HG03521 (cell line): Measurements from ENCODE around the gene TANGO6.
"Not testable (repeated sequence)": the region's sequence is repeated elsewhere in the genome, so short reads cannot be mapped to it uniquely, and the experiment has no call there.

Experiments used
- ATAC-seq: cut with Tn5 transposase; IDR thresholded peaks from one replicate; pipeline ENCODE4 v1.9.1; 2021; ENCODE audit warnings: mild to moderate bottlenecking, moderate library complexity; ENCODE audit not compliant: unreplicated experiment

TANGO6 gene

DNA sequence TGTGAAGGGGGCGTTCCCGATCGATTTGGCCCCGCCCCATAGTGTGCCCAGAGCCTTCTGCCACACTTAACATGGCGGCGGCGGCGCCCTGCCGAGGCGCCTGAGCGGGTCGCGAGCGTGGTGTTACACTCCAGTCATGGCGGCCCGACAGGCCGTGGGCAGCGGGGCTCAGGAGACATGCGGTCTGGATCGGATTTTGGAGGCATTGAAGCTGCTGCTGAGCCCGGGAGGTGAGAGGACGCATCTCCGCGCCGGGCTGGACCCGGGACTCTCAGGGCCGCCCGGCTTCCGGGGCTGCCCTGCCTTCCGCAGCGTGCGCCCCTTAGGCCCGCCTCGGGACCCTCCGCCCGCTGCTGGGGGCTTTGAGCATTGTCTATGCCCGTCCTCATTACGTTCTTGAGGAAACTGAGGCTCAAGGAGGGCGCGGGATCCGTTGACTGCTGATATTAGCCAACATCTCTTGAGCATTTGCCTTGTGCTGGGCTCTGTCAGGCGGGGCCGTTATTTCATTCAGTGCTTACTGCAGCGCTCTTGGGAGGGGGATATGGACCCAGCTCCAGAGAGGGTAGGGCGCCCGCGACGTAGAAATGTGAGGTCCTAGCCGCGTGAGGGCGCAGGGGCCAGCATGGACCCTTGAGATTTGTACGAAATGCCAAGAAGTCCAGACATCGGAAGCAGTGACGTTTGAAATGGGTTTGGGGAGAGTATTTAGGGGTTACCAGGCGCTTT, at the start of gene TANGO6:
Gene TANGO6 (plus strand): TSS at position 50 of the 729 bp plus-strand sequence. CDS start 87 bp downstream, at position 137.
- ATAC-seq: peak; percentile 96

DNA sequence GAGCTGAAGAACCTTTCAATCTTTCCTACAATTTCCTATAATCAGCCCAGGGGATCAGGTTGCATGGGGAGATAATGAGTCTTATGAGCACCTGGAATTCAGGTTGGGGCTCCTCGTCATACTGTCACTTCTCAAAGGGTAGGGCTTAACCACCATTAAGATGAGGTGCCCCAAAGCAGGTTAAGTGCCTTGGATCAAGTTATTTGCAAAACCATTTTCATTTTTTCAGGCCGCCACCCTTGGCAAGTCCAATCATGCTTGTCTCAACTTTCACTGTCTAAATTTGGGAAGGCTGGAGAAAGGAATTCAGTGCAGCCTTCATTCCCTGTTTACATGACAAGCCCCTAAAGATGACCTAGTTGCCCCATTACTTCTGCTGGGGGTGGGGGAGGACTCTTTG, 44.9 kb upstream of the TANGO6 start:
- no peak for ATAC-seq

DNA sequence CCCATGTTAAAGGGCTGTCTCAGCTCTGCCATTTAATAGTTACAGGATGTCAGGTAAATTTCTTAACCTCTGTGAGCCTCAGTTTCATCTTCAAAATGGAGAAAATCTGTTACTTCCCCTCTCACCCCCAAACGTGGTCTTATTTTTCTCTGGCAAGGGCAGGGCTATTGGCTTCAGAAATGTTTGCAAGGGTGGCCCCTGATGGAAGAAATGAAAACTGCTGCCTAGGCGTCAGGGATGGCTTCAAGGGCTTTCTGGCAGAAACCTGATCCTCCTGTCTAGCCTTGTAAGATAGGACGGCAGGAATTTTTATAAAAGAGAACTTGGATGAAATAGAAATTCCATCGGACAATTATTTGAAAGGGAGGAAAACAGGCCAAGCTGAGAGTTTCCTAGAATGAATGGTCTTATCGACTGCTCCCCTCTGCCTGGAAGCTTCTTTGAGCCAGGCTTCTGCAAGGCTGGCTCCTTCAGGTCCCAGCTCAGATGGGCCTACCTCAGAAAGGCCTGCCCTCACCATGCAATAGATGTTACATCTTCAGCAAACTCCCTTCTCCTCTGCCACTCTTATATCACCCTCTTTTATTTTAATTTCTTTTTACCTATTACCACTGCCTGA, 43.0 kb upstream of the TANGO6 start:
- ATAC-seq: peak; percentile 70

DNA sequence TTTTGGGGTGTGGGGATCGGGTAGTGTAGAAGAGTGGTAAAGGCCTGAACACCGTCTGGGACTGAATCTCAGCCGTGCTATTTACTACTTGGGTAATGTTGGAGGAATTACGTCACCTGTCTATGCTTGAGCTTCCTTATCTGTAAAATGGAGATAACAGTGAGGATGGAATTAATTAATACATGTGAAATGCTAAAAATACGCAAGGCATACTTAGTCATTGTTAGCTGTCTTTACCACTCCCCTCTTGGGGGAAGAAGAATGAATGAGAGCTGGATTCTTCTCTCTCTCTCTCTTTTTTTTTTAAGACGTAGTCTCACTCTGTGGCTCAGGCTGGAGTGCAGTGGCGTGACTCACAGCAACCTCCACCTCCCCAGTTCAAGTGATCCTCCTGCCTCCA, 41.1 kb upstream of the TANGO6 start:
- no peak for ATAC-seq

DNA sequence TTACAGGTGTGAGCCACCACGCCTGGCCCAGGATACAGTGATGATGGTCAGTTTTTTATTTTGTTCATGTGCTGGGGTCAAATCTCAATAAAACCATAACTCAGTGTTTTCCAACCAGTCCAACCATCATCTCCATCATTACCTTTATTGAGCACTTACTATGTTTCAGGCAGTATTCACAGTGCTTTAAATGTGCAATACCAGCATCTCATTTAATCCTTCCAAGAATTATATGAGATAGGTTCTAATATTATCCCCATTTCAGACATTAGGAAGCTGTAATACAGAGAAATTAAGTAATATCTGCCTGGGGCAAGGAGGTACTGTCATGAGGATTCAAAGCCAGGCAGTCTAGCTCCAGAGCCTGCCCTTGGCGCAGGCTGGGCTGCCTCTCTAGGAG, 36.9 kb upstream of the TANGO6 start:
- ATAC-seq: no peak

DNA sequence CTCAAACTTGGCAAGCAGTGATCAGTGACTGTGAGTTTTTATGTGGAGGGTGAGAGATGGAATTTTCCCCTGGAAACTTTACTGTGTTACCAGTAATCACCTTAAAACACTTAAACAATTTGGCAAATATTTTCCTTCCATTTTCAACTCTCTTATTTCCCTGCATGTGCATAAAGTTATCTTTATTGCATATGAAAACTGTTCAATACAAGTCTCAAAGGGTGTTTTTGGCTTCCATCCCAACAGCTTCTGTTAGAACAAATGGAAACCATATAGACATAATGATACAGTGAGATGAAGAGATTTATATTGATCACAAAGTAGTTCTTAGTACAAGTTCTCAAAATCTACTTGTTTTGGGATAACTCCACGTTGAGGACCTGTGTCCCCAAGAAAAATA, 36.4 kb upstream of the TANGO6 start:
- ATAC-seq: no peak

DNA sequence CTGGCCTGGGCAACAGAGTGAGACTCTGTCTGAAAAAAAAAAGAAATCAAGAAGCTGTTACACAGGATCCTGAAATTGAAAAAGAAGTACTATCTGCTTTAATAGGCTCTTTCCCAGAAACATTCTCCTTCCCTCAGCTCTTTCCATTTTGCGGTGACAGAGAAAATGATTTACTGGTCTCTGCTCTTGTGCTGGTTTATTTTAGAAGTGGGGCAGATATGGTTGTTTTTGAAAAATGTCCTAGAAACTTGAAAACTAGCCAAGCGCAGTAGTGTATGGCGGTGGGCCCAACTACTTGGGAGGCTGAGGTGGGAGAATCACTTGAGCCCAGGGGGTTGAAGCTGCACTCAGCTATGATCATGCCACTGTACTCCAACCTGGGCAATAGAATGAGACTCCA, 28.8 kb upstream of the TANGO6 start:
- no peak for ATAC-seq

DNA sequence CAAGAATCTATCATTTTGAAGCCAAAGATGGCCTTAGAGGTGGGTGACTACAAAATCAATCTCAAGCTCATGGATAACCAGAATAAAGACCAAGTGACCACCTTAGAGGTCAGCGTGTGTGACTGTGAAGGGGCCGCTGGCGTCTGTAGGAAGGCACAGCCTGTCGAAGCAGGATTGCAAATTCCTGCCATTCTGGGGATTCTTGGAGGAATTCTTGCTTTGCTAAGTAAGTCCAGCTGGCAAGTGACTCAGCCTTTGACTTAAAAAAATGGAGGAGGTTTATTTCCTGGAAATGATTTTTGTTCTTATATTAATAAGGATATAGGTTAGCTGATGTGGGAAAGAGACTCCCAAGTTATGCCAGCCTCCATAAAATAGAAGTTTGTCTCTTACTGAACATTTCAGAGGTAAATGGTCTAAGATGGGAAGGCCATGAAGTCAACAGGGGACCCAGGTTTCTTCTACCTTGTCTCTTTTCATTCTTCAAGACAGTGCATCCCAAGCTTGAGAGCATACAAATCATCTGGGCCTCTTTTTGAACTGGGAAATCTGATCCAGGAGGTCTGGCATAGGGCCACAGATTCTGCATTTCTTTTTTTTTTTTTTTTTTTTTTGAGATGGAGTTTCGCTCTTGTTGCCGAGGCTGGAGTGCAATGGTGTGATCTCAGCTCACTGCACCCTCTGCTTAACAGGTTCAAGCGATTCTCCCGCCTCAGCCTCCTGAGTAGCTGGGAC, 19.8 kb upstream of the TANGO6 start:
- ATAC-seq: no peak

DNA sequence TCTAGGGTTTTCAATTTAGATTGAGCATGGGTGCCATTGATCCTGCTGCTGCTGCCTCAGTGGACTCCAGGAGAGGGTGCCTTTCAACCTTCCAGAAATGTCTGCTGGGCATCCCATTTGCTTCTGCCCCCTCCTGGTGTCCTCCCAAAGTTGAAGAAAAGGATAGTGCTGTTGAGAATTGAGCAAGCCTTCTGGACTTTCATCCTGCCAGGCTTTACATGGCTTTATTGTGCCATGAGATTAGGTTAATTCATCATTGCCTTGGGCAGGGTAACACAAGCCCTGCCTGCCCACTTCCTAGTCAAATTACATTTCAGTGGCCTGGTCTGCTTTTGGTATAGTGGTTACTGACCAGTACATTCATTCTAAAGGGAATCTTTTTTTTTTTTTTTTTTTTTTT, 17.9 kb upstream of the TANGO6 start:
- no peak for ATAC-seq

DNA sequence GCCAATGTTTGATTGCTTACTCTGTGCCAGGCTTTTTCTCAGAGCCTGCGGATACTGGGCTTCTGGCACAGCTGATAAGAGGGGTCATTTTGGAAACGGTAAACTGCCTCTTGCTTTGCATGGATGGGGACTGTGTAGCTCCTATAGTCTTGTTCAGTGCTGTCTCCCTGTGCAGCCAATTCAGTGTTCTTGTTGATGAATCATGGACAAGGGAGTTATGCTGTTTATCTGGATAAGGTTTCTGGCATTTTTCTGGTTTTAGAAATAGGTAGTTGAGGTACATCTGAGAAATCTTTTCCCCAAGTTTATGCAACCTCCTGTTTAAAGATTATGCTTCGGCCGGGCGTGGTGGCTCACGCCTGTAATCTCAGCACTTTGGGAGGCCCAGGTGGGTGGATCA, 16.7 kb upstream of the TANGO6 start:
- no peak for ATAC-seq

DNA sequence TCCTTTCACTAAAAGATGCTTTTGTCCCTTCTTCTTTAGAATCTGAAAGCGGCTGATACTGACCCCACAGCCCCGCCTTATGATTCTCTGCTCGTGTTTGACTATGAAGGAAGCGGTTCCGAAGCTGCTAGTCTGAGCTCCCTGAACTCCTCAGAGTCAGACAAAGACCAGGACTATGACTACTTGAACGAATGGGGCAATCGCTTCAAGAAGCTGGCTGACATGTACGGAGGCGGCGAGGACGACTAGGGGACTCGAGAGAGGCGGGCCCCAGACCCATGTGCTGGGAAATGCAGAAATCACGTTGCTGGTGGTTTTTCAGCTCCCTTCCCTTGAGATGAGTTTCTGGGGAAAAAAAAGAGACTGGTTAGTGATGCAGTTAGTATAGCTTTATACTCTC, 10.1 kb upstream of the TANGO6 start:
- ATAC-seq: no peak

DNA sequence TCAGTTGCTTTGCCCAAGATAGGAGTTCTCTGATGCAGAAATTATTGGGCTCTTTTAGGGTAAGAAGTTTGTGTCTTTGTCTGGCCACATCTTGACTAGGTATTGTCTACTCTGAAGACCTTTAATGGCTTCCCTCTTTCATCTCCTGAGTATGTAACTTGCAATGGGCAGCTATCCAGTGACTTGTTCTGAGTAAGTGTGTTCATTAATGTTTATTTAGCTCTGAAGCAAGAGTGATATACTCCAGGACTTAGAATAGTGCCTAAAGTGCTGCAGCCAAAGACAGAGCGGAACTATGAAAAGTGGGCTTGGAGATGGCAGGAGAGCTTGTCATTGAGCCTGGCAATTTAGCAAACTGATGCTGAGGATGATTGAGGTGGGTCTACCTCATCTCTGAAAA, 8.8 kb upstream of the TANGO6 start:
- ATAC-seq: no peak

DNA sequence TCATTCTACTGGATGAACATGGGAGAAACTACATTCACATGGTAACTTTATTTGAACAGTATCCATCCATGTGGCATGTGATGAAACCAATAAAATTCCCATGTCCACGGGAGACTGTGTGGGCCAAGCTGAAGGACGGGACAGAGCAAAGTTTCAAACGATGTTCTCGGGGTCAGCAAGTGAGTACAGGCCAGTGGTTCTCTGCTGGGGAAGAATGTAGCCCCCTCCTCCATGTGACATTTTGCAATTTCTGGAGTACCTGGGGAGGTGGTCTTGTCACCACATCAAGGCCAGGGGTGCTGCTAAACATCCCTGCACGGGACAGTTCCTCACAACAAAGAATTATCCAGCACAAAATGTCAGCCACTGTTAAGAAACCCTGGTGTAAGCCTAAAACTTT, 7.4 kb upstream of the TANGO6 start:
- no peak for ATAC-seq

DNA sequence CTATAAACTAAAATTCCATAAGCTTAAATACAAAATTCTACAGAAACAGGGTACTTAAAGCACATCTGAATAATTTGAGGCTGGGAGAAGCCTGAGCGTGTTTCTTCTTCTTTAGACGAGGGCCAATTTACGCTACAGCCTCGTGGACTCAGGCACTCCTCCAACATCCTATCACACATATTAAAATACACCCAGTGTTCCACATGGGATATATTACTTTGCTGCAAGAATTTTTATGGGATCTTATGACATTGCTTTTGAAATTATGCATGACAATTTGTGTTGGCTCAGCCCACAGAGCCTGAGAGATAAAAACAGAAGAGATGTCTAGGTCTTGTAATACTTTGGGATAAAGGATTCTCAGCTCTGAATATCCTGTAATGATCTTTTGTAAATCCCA, 3.5 kb upstream of the TANGO6 start:
- no peak for ATAC-seq

DNA sequence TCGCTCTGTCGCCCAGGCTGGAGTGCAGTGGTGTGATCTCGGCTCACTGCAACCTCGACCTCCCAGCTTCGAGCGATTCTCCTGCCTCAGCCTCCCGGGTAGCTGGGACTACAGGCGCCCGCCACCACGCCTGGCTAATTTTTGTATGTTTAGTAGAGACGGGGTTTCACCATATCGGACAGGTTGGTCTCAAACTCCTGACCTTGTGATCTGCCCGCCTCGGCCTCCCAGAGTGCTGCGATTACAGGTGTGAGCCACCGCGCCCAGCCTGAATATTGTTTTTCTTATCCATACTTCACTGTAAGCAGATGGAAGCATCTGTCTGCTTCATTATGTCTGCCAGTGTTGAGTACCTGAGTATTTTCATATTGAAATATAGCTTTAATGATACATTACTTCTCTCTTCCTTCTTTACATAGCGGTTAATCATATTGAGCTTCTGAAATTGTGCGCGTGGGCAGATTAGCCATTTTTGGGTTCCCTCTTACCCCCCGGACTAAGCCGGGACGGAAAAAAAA, 308 bp upstream of the TANGO6 start:
- not testable (repeated sequence) for ATAC-seq

DNA sequence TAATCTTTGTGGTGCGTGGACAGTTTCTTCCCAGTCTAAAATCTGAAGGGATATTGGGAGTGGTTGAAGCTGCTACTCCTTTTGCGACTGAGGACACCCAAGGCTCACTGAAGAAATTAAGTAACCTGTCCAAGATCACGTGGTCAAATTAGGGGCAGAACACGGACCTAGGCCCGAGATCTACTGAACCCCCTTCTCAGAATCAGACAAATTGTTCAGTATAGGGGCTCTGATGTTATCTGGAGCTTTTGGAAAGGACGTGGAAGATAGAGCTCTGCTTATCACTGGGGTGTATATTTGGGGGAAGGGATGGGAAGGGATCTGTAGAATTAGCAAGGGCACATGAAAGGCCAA, 857 bp downstream of the TANGO6 start:
- no peak for ATAC-seq

DNA sequence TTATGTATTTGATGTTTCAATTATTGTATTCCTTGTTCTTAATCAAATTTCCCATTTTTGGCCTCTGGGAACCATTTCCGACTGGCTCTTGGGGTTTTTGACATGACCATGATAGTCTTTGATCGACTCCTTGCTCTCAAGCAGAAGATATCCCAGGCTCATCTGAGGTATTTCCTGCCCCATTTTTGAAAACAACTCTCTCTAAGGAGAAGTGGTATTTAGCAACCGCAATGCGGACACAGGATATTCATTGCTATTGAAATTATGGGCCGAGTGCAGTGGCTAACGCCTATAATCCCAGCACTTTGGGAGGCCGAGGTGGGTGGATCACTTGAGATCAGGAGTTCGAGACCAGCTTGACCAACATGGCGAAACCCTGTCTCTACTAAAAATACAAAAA, 5.5 kb downstream of the TANGO6 start:
- no peak for ATAC-seq

DNA sequence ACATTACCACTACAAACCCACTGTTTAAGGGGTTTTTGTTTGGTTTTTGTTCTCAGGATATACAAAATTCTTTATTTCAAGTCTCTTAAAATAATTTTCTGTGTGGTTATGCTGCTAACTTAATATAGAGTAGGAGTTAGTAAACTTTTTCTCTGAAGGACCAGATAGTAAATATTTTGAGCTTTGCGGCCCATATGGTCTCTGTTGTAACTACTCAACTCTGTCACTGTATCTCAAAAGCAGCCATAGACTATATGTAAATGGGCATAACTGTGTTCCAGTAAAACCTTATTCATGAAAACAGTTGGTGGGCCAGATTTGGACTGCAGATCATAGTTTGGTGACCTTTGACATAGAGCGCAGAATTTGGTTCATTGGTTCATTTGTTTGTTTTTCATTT, 7.2 kb downstream of the TANGO6 start:
- no peak for ATAC-seq

DNA sequence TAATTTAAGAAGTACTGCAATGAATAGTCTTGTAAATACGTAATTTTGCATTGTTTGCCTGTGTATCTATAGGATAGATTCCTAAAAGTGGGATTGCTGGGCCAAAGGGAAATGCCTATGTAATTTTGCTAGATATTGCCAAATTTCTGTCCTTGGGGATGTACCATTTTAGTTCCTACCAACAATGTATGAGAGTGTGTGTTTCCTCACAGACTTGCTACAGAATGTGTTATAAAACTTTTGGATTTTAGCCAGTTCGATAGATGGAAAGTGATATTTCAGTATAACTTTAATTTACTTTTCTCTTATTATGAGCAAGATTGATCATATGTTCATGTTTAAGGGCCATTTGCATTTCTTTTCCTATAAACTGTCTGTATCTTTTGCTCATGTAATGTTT, 8.3 kb downstream of the TANGO6 start:
- ATAC-seq: no peak

DNA sequence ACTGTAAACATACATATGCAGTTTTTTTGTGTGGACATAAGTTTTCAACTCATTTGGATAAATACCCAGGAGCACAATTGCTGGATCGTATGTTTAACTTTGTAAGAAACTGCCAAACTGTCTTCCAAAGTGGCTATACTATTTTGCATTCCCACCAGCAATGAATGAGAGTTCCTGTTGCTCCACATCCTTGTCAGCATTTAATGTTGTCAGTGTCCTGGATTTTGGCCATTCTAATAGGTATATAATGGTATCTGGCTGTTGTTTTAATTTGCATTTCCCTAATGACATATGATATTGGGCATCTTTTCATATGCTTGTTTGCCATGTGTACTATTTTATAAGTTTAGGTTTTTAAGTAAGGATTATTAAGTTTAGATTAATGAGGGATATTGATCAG, 14.1 kb downstream of the TANGO6 start:
- no peak for ATAC-seq

DNA sequence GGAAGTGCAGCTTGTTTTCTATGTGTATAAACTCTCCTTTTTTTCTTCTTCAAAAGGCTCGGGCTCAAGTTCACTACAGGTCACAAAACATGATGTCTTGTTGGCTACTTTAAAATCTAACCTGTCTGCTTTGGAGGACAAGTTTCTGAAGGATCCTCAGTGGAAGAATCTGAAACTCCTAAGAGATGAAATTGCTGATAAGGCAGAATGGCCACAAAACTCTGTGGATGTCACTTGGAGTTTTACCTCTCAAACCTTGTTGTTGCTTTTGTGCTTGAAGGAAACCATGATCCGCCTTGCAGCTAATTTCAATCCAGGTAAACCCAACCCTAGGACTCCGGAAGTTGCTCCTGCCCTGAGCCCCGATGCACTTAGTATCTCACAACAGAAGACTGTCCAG, 16.5 kb downstream of the TANGO6 start:
- no peak for ATAC-seq
